NCI-H1694 (cell line): ENCODE data around the gene ISCA2.
"Not testable (repeated sequence)": the region's sequence is repeated elsewhere in the genome, so short reads cannot be mapped to it uniquely, and the experiment has no call there.

Experiments
- DNase-seq: peaks from one replicate; lab custom pipeline; 2025; lab: John Stamatoyannopoulos, UW

ISCA2 gene

GRCh38 chr14:74493343-74494261 lies at the start of gene ISCA2:
TSS of gene ISCA2 (plus strand) at chr14:74493765. CDS start at chr14:74493775, 10 bp downstream.
- DNase-seq, result peak; percentile 100

- DNase-seq, result no peak
Measured at GRCh38 chr14:74444866-74445265, 48.7 kb upstream of the ISCA2 start.

GRCh38 chr14:74454397-74454796 lies 39.2 kb upstream of the ISCA2 start:
- not testable (repeated sequence) for DNase-seq

GRCh38 chr14:74456684-74457564 lies 36.6 kb upstream of the ISCA2 start:
- no peak for DNase-seq

GRCh38 chr14:74457565-74457895 lies 36.0 kb upstream of the ISCA2 start:
- no peak for DNase-seq

- peak; percentile 26 for DNase-seq
Measured at GRCh38 chr14:74459289-74459946, 34.1 kb upstream of the ISCA2 start.

GRCh38 chr14:74459976-74460375 lies 33.6 kb upstream of the ISCA2 start:
- DNase-seq, result no peak

GRCh38 chr14:74462993-74463392 lies 30.6 kb upstream of the ISCA2 start:
- no peak for DNase-seq

- no peak for DNase-seq
Measured at GRCh38 chr14:74463697-74464096, 29.9 kb upstream of the ISCA2 start.

GRCh38 chr14:74464785-74465184 lies 28.8 kb upstream of the ISCA2 start:
- DNase-seq, result no peak

GRCh38 chr14:74465335-74465734 lies 28.2 kb upstream of the ISCA2 start:
- DNase-seq, result no peak

- no peak for DNase-seq
Measured at GRCh38 chr14:74468513-74468912, 25.1 kb upstream of the ISCA2 start.

- no peak for DNase-seq
Measured at GRCh38 chr14:74469548-74470518, 23.7 kb upstream of the ISCA2 start.

GRCh38 chr14:74472601-74473000 lies 21.0 kb upstream of the ISCA2 start:
- no peak for DNase-seq

- no peak for DNase-seq
Measured at GRCh38 chr14:74474376-74474775, 19.2 kb upstream of the ISCA2 start.

- DNase-seq, result no peak
Measured at GRCh38 chr14:74475678-74476077, 17.9 kb upstream of the ISCA2 start.

- DNase-seq, result no peak
Measured at GRCh38 chr14:74476107-74476506, 17.5 kb upstream of the ISCA2 start.

GRCh38 chr14:74476607-74477006 lies 17.0 kb upstream of the ISCA2 start:
- no peak for DNase-seq

- peak; percentile 87 for DNase-seq
Measured at GRCh38 chr14:74478996-74479635, 14.4 kb upstream of the ISCA2 start.

- DNase-seq, result no peak
Measured at GRCh38 chr14:74480046-74480445, 13.5 kb upstream of the ISCA2 start.

- DNase-seq, result no peak
Measured at GRCh38 chr14:74482571-74482970, 11.0 kb upstream of the ISCA2 start.
